Suprapubic skin (tissue), 4 donors: ENCODE data around the gene RNASE4. TPM values are rescaled to one million over a fixed set of nuclear protein-coding genes. Genes with fewer than 3 reads are reported as not detected.

ENCODE experiments used
- DNase-seq, 2 donors: peaks; one replicate each; pipeline ENCODE4 v3.0.0-alpha.2; 2019; ENCODE audit warnings: low spot score in 2 of 2
- H3K27ac ChIP-seq: fragments of 200-600 bp; sonication (generic); one replicate; pipeline ENCODE4 v1.5.1; 2019
- H3K27me3 ChIP-seq: fragments of 200-600 bp; sonication (generic); one replicate; pipeline ENCODE4 v1.5.1; 2019
- H3K36me3 ChIP-seq: fragments of 200-600 bp; sonication (generic); one replicate; pipeline ENCODE4 v1.5.1; 2019
- H3K4me1 ChIP-seq: fragments of 200-600 bp; sonication (generic); one replicate; pipeline ENCODE4 v1.5.1; 2019
- H3K4me3 ChIP-seq: fragments of 200-600 bp; sonication (generic); one replicate; pipeline ENCODE4 v1.5.1; 2019; ENCODE audit warnings: mild to moderate bottlenecking
- H3K9me3 ChIP-seq: fragments of 200-600 bp; sonication (generic); one replicate; pipeline ENCODE4 v1.5.1; 2019
- EP300 ChIP-seq: sonication (generic); formaldehyde crosslinking; IDR thresholded peaks from one replicate; pipeline ENCODE4 v1.6.1; 2017; ENCODE audit warnings: antibody characterized with exemption
- POLR2A ChIP-seq, 2 donors: fragments of 450-650 bp; IDR thresholded peaks; one replicate each; pipeline ENCODE4 v1.6.1; 2017; ENCODE audit warnings: antibody characterized with exemption in 2 of 2, mild to moderate bottlenecking in 2 of 2, moderate library complexity in 2 of 2
- POLR2AphosphoS5 ChIP-seq, 3 donors: sonication (generic); formaldehyde crosslinking; IDR thresholded peaks; one replicate each; pipeline ENCODE4 v1.6.1; 2017; ENCODE audit warnings: antibody characterized with exemption in 3 of 3
- WGBS: methylation state at CpG from one replicate; pipeline ENCODE4 v1.1.5; 2018; 5-methylcytosine and 5-hydroxymethylcytosine counted together
- total RNA-seq, 4 donors: library from RNA; depleted of rRNA; stranded (reverse); fragments of >200 nt; gene quantifications; one replicate each; pipeline ENCODE4 v1.1.0, GENCODE V29; 2016
- TF ChIP-seq, protein P1 (sequence below), 2 donors: fragments of 200-600 bp in 1 of 2; fragments of 450-650 bp in 1 of 2; sonication (generic) in 1 of 2; IDR thresholded peaks; one replicate each; pipeline ENCODE4 v1.5.1; 2016 to 2019; ENCODE audit warnings: antibody characterized with exemption in 2 of 2, mild to moderate bottlenecking in 1 of 2, moderate library complexity in 1 of 2

Gene RNASE4
- total RNA-seq, 4 donors from 2014 or later: 43.9 to 84.2 (median 66.2) TPM

GRCh38 chr14:20711261-20711660, 26.9 kb downstream of the RNASE4 start:
- no peak overlapping the region for H3K27ac ChIP-seq
- TF ChIP-seq, protein P1, sequence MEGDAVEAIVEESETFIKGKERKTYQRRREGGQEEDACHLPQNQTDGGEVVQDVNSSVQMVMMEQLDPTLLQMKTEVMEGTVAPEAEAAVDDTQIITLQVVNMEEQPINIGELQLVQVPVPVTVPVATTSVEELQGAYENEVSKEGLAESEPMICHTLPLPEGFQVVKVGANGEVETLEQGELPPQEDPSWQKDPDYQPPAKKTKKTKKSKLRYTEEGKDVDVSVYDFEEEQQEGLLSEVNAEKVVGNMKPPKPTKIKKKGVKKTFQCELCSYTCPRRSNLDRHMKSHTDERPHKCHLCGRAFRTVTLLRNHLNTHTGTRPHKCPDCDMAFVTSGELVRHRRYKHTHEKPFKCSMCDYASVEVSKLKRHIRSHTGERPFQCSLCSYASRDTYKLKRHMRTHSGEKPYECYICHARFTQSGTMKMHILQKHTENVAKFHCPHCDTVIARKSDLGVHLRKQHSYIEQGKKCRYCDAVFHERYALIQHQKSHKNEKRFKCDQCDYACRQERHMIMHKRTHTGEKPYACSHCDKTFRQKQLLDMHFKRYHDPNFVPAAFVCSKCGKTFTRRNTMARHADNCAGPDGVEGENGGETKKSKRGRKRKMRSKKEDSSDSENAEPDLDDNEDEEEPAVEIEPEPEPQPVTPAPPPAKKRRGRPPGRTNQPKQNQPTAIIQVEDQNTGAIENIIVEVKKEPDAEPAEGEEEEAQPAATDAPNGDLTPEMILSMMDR (IDR thresholded peaks at IDR 0.05): no peak
- TF ChIP-seq EP300 (no peak), POLR2AphosphoS5 (IDR thresholded peaks at IDR 0.05) (no peak)
- no peaks in the 10 kb centered on the region for H3K9me3 ChIP-seq
- WGBS: 81% methylated on average over 4 of the region's 4 CpGs
- H3K4me3 ChIP-seq: no peak overlapping the region
- no peaks in the 10 kb centered on the region for H3K27me3 ChIP-seq
- no peaks in the 10 kb centered on the region for H3K36me3 ChIP-seq
- H3K4me1 ChIP-seq: peaks cover 10% of the 10 kb centered on the region
- no peak for DNase-seq

DNA sequence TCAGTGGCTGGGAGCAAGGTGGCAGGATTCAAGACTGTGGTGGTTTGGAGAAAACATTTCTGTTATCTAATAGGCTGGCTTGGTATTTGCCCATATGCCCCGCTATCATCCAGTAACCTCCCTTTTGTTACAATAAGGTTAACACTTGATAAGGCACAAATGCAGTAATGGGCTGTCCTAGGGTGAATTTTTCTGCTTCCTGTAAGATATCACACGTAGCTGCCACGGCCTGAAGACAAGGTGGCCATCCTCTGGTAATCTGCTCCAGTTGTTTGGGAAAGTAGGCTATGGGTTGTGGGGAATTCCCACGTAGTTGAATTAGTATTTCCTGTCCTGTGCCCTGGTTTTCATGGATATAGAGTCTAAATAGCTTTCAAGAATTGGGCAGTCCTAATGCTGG, 27.3 kb downstream of the RNASE4 start:
- H3K9me3 ChIP-seq: no peaks in the 10 kb centered on the region
- no peak for DNase-seq
- no peaks in the 10 kb centered on the region for H3K36me3 ChIP-seq
- H3K27me3 ChIP-seq: no peaks in the 10 kb centered on the region
- no peak overlapping the region for H3K27ac ChIP-seq
- peaks cover 10% of the 10 kb centered on the region for H3K4me1 ChIP-seq
- H3K4me3 ChIP-seq: no peak overlapping the region
- TF ChIP-seq POLR2AphosphoS5 (IDR thresholded peaks at IDR 0.05): no peak
- no peak for TF ChIP-seq EP300
- no peak for TF ChIP-seq POLR2A (IDR thresholded peaks at IDR 0.05)
- TF ChIP-seq, protein P1 (IDR thresholded peaks at IDR 0.05): no peak
- WGBS: 54% methylated on average over 4 of the region's 4 CpGs

- no peaks in the 10 kb centered on the region for H3K9me3 ChIP-seq
- H3K4me1 ChIP-seq: peaks cover 10% of the 10 kb centered on the region
- H3K27ac ChIP-seq: no peak overlapping the region
- 16% methylated on average over 2 of the region's 2 CpGs for WGBS
- no peak for DNase-seq
- TF ChIP-seq POLR2AphosphoS5 (IDR thresholded peaks at IDR 0.05) (no peak), POLR2A (IDR thresholded peaks at IDR 0.05) (no peak), EP300 (no peak)
- TF ChIP-seq, protein P1 (IDR thresholded peaks at IDR 0.05): no peak
- no peaks in the 10 kb centered on the region for H3K27me3 ChIP-seq
- no peaks in the 10 kb centered on the region for H3K36me3 ChIP-seq
- H3K4me3 ChIP-seq: no peak overlapping the region
These were observed 28.5 kb downstream of the RNASE4 start for GRCh38 chr14:20712904-20713303.

GRCh38 chr14:20714593-20715250, 30.4 kb downstream of the RNASE4 start:
- Histone ChIP-seq H3K4me1 (peaks cover 15% of the 10 kb centered on the region), H3K4me3 (no peak overlapping the region), H3K27ac (peak overlapping the region; percentile 76), H3K27me3 (no peaks in the 10 kb centered on the region), H3K36me3 (no peaks in the 10 kb centered on the region), H3K9me3 (no peaks in the 10 kb centered on the region)
- WGBS: 18% methylated on average over 4 of the region's 4 CpGs
- peak in 1 of 2 donors; percentile 90 for DNase-seq
- TF ChIP-seq POLR2A (IDR thresholded peaks at IDR 0.05): no peak
- TF ChIP-seq POLR2AphosphoS5 (IDR thresholded peaks at IDR 0.05): no peak
- TF ChIP-seq EP300: no peak
- TF ChIP-seq, protein P1 (IDR thresholded peaks at IDR 0.05): no peak

GRCh38 chr14:20719777-20720176, 35.4 kb downstream of the RNASE4 start:
- Histone ChIP-seq H3K27me3 (peaks cover 7% of the 10 kb centered on the region), H3K4me1 (peaks cover 15% of the 10 kb centered on the region), H3K4me3 (no peak overlapping the region), H3K36me3 (no peaks in the 10 kb centered on the region), H3K27ac (peak overlapping the region; percentile 73), H3K9me3 (no peaks in the 10 kb centered on the region)
- DNase-seq: no peak
- TF ChIP-seq, protein P1 (IDR thresholded peaks at IDR 0.05): no peak
- TF ChIP-seq EP300 (no peak), POLR2A (IDR thresholded peaks at IDR 0.05) (no peak), POLR2AphosphoS5 (IDR thresholded peaks at IDR 0.05) (no peak)
- WGBS: 48% methylated on average over 4 of the region's 4 CpGs
